ENCODE data around the gene SYT11. TPM values are rescaled to one million over a fixed set of nuclear protein-coding genes. Genes with fewer than 3 reads are reported as not detected.

The SYT11 gene
- total and polyA plus RNA-seq, 9 of the 15 experiments (the other 6 are each of a cell fraction or from before 2014, with no cell fraction given), result 0.05 to 0.18 (median 0.11) TPM

DNA sequence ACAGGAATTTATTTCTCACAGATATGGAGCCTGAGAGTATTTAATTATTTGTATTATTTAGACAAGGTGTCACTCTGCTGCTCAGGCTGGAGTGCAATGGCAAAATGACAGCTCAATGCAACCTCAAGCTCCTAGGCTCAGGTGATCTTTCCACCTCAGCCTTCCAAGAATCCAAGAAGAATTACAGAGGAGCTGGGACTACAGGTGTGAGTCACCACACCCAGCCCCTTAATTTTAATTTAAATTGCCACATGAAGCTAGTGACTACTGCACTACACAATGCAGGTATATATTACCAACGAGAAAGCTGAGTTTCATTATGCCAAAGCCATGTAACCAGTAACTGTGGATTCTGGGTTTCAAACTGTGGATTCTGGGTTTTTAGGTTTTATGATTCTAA lies 72.7 kb downstream of the SYT11 start:
- TF ChIP-seq SRSF9 (IDR thresholded peaks at IDR 0.05; ENCODE audit: borderline replicate concordance, low read depth, low read length), result no peak
- no peak for TF ChIP-seq ZNF318 (IDR thresholded peaks at IDR 0.05; ENCODE audit: borderline replicate concordance in 1 of 2, low read depth in 1 of 2)
- TF ChIP-seq, protein P1, sequence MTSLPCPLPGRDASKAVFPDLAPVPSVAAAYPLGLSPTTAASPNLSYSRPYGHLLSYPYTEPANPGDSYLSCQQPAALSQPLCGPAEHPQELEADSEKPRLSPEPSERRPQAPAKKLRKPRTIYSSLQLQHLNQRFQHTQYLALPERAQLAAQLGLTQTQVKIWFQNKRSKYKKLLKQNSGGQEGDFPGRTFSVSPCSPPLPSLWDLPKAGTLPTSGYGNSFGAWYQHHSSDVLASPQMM (CRISPR knock-in tag; IDR thresholded peaks at IDR 0.05), result no peak
- TF ChIP-seq OTX1 (CRISPR knock-in tag; IDR thresholded peaks at IDR 0.05), result no peak
- TF ChIP-seq CREM (IDR thresholded peaks at IDR 0.05; ENCODE audit: low read depth), result no peak
- no peak for TF ChIP-seq NUFIP1 (IDR thresholded peaks at IDR 0.05; ENCODE audit: partially characterized antibody)
- TF ChIP-seq NCOA2 (IDR thresholded peaks at IDR 0.05; ENCODE audit: partially characterized antibody in 2 of 2), result no peak
- Histone ChIP-seq H3K9me1 (ENCODE audit: control insufficient read depth, insufficient read depth, low read length) (no peaks in the 10 kb centered on the region), H3K9me3 (replicated peaks; ENCODE audit: control insufficient read depth, insufficient read depth, low read depth, low read length) (no peaks in the 10 kb centered on the region), H3K27me3 (ENCODE audit: control insufficient read depth in 2 of 2, insufficient read depth in 2 of 2, low read length in 2 of 2) (no peaks in the 10 kb centered on the region), H3K4me2 (ENCODE audit: insufficient read depth, low read length) (peak overlapping the region; percentile 37; the same call in 1 of the 2 replicates), H3K36me3 (ENCODE audit: control insufficient read depth, insufficient read depth, low read length) (peaks cover 67% of the 10 kb centered on the region), H2AFZ (ENCODE audit: low read depth, low read length) (no peak overlapping the region), H3K79me2 (ENCODE audit: control insufficient read depth, insufficient read depth, low read length) (peaks cover 66% of the 10 kb centered on the region), H3K4me3 (peak overlapping the region; percentile 81; the same call in 1 of the 2 replicates), H3K27ac (ENCODE audit: extremely low read depth, low read depth, low read length) (peak overlapping the region; percentile 3; the same call in 1 of the 3 replicates), H4K20me1 (replicated peaks; ENCODE audit: control insufficient read depth, insufficient read depth, low read length) (0 out of 2 replicates have a peak, but pooled peaks cover 5% of the 10 kb centered on the region), H3K9ac (ENCODE audit: insufficient read depth in 1 of 2, low read depth in 2 of 2, low read length in 2 of 2) (peak overlapping the region; percentile 9 to 62; a peak in 1 of 4 replicates), H3K4me1 (replicated peaks in 1 of 2; ENCODE audit: control insufficient read depth in 2 of 2, insufficient read depth in 2 of 2, low read length in 2 of 2) (peaks cover 12 to 13% of the 10 kb centered on the region in 2 experiments; a peak in 4 of 5 replicates)
- intact Hi-C loops (cut with micrococcal nuclease), result loop anchor here (2.0 to 10.0 kb wide), 2 partner anchors 73 to 193 kb away; partner anchors contain the start of gene SYT11
- no peak for FAIRE-seq
- WGBS (ENCODE audit: insufficient coverage, low coverage, missing lambda C conversion rate), result 75% methylated on average over 1 of the region's 1 CpG
- ATAC-seq, result no peak
- in situ Hi-C loops (cut with MboI), result loop anchor here (5.0 kb wide), 1 partner anchor 135 kb away; no protein-coding TSS in a partner anchor
- DNase-seq (ENCODE audit: extremely low read depth in 1 of 4, low spot score in 3 of 4), result no peak
- BruUV-seq (replicated peaks), result no TSS peak
- ChIA-PET CTCF (ENCODE audit: low intra/inter-chr PET ratio) (no interaction called here), POLR2A (interaction anchor here (0.6 to 6.3 kb wide), 13 partner anchors 11 to 168 kb away, joined by 3 to 100 read pairs (median 4); no protein-coding TSS in a partner anchor)
